CD4-positive, alpha-beta T cell treated with Interleukin-6 at 100 ng/mL for 8 hours (primary cell): ENCODE data around the gene STXBP2.

Experiments used
- DNase-seq: peaks from one replicate; pipeline ENCODE4 v3.0.0-alpha.2; 2020; ENCODE audit warnings: mixed read lengths, low spot score

Gene STXBP2

GRCh38 chr19:7679771-7680605, 43.1 kb downstream of the STXBP2 start:
- no peak for DNase-seq

GRCh38 chr19:7680606-7681339, 43.9 kb downstream of the STXBP2 start, which contains the start of gene TRAPPC5:
Gene TRAPPC5, plus strand, starts transcription at chr19:7680833. Its CDS starts 1,421 bp downstream, at chr19:7682254.
- peak; percentile 86 for DNase-seq

- DNase-seq: peak; percentile 87
These were observed 44.6 kb downstream of the STXBP2 start for GRCh38 chr19:7681340-7682174.

GRCh38 chr19:7682175-7682855, 45.4 kb downstream of the STXBP2 start:
- no peak for DNase-seq

- DNase-seq: no peak
These were observed 48.9 kb downstream of the STXBP2 start for GRCh38 chr19:7685546-7686445.

- DNase-seq: no peak
These were observed 50.3 kb downstream of the STXBP2 start for GRCh38 chr19:7687177-7687576.

- no peak for DNase-seq
These were observed 52.3 kb downstream of the STXBP2 start for GRCh38 chr19:7689165-7689564.

- DNase-seq: no peak
These were observed 53.9 kb downstream of the STXBP2 start for GRCh38 chr19:7690779-7691258.

- DNase-seq: no peak
These were observed 54.6 kb downstream of the STXBP2 start for GRCh38 chr19:7691497-7691896.

GRCh38 chr19:7692417-7693088, 55.6 kb downstream of the STXBP2 start:
- DNase-seq: no peak

GRCh38 chr19:7694499-7694898, 57.6 kb downstream of the STXBP2 start:
- DNase-seq: no peak
